Measurements from ENCODE around the gene SKP2.
A peak's percentile ranks its signal among the peaks of the same experiment; 100 is the strongest.
"Not testable (repeated sequence)": the region's sequence is repeated elsewhere in the genome, so short reads cannot be mapped to it uniquely, and the experiment has no call there.

SKP2 gene

DNA sequence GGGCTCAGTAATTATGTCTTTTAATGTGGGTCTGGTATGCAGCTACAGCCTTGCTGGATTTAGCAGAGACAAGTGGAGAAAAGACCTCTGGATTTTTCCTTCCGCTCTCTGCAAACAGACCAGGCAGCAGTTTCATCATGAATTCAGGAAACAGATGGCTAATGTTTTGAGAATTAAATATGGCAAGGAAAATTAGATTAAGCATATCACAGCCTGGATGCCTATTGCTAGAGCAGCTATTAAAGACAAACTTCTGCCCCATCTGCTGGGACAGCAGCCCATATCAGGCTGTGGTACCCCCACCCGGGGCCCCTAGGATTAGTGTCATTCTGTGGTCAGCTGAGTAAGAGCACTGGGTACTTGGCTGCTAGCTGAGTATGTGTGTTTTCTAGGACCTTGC lies 6.2 kb downstream of the SKP2 start:
- DNase-seq, result peak; percentile 53

- no peak for DNase-seq
Observed at GRCh38 chr5:36160617-36161016, 8.7 kb downstream of the SKP2 start.

GRCh38 chr5:36161361-36161760 lies 9.4 kb downstream of the SKP2 start:
- DNase-seq, result no peak

GRCh38 chr5:36162810-36163486 lies 11.0 kb downstream of the SKP2 start:
- no peak for DNase-seq

GRCh38 chr5:36164461-36164860 lies 12.6 kb downstream of the SKP2 start:
- no peak for DNase-seq

GRCh38 chr5:36168737-36169136 lies 16.8 kb downstream of the SKP2 start:
- no peak for DNase-seq

GRCh38 chr5:36170832-36171424 lies 19.0 kb downstream of the SKP2 start:
- no peak for DNase-seq

DNA sequence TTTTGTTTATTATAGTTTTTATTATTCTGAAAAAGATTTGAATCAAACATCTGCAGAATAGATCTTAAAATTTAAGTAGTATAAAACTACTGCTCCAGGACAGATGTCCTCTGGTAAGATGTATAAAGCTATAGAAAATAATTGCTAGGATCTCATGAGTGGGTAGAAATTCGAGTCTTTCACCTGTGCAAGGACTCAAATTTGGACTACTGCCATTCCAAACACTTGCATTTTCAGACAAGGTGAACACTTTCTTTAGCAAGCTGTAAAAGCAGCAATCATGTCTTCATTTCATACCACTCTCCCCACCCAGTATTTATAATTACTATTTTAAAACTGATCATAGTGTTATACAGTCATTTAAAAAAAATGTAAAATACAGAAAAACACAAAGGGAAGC lies 20.7 kb downstream of the SKP2 start:
- DNase-seq, result no peak

- DNase-seq, result no peak
Observed at GRCh38 chr5:36173426-36173825, 21.5 kb downstream of the SKP2 start.

DNA sequence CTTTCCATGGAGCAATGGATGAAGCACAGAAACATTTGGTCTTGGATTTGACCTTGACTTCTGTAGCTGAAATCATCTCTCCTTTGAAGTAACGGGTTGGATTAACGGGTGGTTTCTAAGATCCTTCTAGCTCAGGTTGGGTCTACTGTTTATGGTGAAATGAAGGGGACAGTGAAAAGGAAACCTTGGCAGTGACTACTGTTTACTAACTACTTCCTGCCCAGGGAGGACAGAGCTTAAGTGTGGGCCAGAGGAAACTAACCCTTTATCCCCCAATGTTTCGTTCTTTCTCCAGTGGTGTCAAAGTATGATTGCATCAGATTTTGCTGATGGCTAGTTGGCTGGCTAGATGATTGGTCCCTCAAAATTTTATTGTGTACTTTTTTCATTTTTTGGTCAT lies 22.2 kb downstream of the SKP2 start:
- no peak for DNase-seq

- DNase-seq, result no peak
Observed at GRCh38 chr5:36175043-36175442, 23.1 kb downstream of the SKP2 start.

DNA sequence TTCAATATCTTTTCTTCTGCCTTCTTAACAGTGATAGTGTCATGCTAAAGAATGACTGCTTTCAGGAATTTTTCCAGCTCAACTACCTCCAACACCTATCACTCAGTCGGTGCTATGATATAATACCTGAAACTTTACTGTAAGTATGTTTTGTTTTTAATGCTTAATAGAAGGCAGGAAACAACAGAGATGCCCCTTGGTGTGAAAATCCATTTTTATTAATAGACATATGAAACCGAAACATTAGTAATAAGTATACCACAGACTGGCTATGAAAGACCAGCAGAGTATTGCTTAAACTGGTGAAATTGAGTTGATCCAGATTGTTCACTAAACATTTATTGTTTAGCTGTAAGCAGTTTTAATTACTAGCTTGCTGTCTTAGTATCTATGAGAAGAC lies 25.2 kb downstream of the SKP2 start:
- DNase-seq, result no peak

DNA sequence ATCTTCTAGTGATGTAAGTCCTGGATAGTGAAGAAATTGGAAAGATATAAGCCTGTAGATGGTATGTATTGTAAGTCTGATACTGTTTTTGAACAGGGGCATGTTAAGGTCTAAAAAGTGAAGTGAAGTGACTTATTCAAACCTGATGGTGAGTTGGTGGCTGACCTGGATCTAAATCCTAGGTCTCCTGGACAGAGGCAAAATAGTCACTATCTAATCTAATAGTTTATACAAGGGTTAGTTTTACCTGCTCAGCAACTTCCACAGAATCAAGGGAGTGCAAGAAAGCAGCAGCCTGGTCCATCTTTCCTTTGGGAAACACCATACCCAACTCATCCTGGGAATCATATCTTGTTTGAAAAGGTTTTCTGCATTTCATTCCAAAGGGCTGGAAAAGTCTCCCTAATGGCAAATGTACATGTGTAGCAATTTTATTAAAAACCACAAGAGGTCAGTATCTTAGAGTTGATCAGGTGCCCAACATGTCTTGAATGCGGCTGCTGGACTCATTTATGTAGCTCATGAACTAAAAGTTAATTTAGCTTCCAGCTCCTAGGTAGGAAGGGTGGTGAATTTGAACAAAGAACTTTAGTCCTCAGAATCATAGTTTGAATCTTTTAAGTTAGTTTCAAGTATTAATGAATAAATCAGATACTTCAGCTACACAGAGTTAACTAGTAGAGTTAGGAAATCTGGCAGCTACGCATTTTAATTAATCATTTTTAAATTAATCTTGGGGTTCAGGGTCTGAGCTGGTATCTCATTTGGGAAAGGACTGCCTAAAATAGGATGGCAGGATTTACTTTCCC lies 26.0 kb downstream of the SKP2 start:
- no peak for DNase-seq

DNA sequence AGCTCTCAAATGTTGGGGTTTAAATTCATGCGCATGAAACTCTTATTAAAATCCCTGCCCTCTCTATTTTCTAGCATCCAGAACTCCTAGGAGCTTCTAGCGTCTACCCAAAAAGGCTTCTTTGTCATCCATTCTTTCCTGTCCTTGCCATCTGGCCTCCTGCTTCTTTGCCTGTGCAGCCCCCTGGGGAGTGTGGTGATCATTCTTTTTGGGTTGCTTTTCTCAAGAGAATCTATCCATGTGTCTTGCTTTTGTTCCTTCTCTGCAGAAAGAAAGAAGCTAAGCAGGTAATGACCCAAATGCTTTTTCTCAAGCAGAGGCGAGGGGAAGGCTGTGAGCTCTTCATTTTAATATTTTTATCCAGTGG lies 26.6 kb downstream of the SKP2 start:
- no peak for DNase-seq

GRCh38 chr5:36179950-36180349 lies 28.0 kb downstream of the SKP2 start:
- no peak for DNase-seq

DNA sequence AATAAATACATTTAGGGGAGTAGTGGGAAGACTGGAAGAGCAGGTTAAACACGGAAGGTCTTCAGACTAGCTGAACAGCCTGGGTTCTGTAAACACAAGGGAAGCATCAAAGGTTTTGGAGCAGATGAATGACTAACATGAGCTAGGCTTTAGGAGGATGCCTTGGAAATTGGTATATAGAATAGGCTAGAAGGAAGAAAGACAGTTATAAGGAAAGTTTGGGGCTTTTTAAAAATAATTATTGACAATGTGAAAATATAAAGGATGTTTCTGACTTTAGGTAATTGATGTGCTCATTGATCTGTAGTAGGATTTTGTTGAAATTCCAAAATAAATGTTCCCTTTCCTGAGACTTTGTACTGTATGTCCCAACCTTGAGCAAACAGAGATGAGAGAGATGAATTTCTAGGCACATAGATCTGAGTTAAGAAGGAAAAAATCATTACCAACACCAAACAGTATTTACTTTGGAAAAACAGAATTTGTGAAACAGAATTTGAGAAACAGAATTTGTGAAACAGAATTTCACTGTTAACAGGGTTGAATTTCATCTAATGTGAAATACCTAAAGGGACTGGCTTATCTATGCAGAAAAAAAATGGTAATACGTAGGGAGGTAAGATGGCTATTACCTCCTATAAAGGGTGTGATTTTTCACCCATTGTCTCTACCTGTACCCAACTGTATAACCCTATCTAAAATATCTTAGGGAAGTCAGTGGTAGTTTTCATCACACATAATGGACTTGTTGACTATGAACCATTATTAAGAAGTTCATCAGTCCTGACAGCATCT lies 28.8 kb downstream of the SKP2 start:
- DNase-seq, result no peak

DNA sequence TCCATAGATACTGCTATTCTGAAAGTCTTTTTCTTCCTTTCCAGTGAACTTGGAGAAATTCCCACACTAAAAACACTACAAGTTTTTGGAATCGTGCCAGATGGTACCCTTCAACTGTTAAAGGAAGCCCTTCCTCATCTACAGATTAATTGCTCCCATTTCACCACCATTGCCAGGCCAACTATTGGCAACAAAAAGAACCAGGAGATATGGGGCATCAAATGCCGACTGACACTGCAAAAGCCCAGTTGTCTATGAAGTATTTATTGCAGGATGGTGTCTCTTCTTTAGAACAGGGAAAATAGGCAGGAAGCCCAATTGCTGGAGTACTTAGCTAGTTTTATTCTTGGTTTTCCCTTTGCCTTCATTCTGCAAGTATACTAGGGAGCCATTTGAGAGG lies 29.9 kb downstream of the SKP2 start:
- DNase-seq, result no peak

DNA sequence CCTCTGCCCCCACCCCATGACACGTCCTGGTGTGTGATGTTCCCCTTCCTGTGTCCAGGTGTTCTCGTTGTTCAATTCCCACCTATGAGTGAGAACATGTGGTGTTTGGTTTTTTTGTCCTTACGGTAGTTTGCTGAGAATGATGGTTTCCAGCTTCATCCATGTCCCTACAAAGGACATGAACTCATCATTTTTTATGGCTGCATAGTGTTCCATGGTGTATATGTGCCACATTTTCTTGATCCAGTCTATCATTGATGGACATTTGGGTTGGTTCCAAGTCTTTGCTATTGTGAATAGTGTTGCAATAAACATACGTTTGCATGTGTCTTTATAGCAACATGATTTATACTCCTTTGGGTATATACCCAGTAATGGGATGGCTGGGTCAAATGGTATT lies 32.5 kb downstream of the SKP2 start:
- not testable (repeated sequence) for DNase-seq

- DNase-seq, result no peak
Observed at GRCh38 chr5:36193746-36194145, 41.8 kb downstream of the SKP2 start.

DNA sequence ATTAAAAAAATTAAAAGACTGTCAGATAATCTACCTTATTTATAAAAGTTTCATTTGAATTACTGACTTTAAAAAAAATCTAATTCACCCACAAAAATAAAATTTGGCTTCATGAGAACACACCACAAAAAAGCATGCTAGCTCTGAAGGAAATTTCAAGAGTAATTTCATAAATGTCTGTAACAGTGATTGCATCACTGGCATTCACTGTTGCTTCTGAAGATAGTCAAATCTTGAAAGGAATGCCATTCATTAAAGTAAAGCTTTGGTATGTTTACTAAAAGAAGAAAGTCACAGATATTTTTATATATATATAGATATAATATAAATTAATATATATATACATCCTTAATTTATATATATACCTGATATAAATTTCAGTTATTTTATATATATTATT lies 46.4 kb downstream of the SKP2 start:
- no peak for DNase-seq

- not testable (repeated sequence) for DNase-seq
Observed at GRCh38 chr5:36198783-36199182, 46.9 kb downstream of the SKP2 start.

- DNase-seq, result no peak
Observed at GRCh38 chr5:36199620-36200019, 47.7 kb downstream of the SKP2 start.

DNA sequence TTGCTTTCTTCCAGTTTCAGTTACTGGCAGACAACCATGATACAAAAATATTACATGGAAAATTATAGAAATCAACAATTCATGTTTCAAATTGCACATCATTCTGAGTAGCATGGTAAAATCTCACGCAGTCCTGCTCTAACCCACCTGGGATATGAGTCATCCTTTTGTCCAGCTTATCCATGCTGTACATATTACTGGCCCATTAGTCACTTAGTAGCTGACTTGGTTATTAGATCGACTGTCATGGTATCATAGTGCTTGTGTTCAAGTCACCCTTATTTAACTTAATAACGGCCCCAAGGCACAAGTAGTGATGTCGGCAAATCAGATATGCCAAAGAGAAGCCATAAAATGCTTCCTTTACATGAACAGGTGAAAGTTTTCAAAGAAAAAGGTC lies 48.6 kb downstream of the SKP2 start:
- DNase-seq, result no peak
